Right atrium auricular region (tissue), 2 donors: ENCODE results near the gene IL13. TPM values are rescaled to one million over a fixed set of nuclear protein-coding genes. Genes with fewer than 3 reads are reported as not detected.

Experiments
- DNase-seq: peaks from one replicate; pipeline ENCODE4 v3.0.0-alpha.2; 2019; ENCODE audit warnings: low spot score
- H3K27ac ChIP-seq, 2 donors: fragments of 200-600 bp; sonication (generic); 1 replicate in 1 of 2; 2 replicates in 1 of 2; pipeline ENCODE4 v1.5.1; 2016 to 2019
- H3K27me3 ChIP-seq, 2 donors: fragments of 200-600 bp; sonication (generic); one replicate each; pipeline versions ENCODE4 v1.5.1 to v1.6.0; 2017 to 2019
- H3K36me3 ChIP-seq: fragments of 200-600 bp; sonication (generic); one replicate; pipeline ENCODE4 v1.5.1; 2016
- H3K4me1 ChIP-seq, 2 donors: fragments of 200-600 bp; sonication (generic); one replicate each; pipeline versions ENCODE4 v1.5.1 to v1.6.0; 2017 to 2019
- H3K4me3 ChIP-seq, 2 donors: fragments of 200-600 bp; sonication (generic); 1 replicate in 1 of 2; 2 replicates in 1 of 2; pipeline ENCODE4 v1.5.1; 2017 to 2019; ENCODE audit warnings: mild to moderate bottlenecking in 1 of 2, moderate library complexity in 1 of 2
- H3K9me3 ChIP-seq, 2 donors: fragments of 200-600 bp; sonication (generic); one replicate each; pipeline ENCODE4 v1.5.1; 2019
- total RNA-seq, 2 donors: library from RNA; depleted of rRNA; stranded (reverse); fragments of >200 nt; gene quantifications; one replicate each; pipeline ENCODE4 v1.1.0, GENCODE V29; 2016
- TF ChIP-seq, protein P1 (sequence below), 2 donors: fragments of 200-600 bp; sonication (generic); IDR thresholded peaks; one replicate each; pipeline ENCODE4 v1.5.1; 2019; ENCODE audit warnings: antibody characterized with exemption in 2 of 2

Gene IL13
- total RNA-seq, 2 donors from 2014 or later: not detected

GRCh38 chr5:132667309-132667708 lies 9.3 kb downstream of the IL13 start:
- Histone ChIP-seq H3K27me3 (no peaks in the 10 kb centered on the region), H3K27ac (no peak overlapping the region), H3K4me1 (no peaks in the 10 kb centered on the region), H3K36me3 (no peaks in the 10 kb centered on the region), H3K4me3 (no peak overlapping the region), H3K9me3 (no peaks in the 10 kb centered on the region)
- TF ChIP-seq, protein P1, sequence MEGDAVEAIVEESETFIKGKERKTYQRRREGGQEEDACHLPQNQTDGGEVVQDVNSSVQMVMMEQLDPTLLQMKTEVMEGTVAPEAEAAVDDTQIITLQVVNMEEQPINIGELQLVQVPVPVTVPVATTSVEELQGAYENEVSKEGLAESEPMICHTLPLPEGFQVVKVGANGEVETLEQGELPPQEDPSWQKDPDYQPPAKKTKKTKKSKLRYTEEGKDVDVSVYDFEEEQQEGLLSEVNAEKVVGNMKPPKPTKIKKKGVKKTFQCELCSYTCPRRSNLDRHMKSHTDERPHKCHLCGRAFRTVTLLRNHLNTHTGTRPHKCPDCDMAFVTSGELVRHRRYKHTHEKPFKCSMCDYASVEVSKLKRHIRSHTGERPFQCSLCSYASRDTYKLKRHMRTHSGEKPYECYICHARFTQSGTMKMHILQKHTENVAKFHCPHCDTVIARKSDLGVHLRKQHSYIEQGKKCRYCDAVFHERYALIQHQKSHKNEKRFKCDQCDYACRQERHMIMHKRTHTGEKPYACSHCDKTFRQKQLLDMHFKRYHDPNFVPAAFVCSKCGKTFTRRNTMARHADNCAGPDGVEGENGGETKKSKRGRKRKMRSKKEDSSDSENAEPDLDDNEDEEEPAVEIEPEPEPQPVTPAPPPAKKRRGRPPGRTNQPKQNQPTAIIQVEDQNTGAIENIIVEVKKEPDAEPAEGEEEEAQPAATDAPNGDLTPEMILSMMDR (IDR thresholded peaks at IDR 0.05): no peak
- no peak for DNase-seq

DNA sequence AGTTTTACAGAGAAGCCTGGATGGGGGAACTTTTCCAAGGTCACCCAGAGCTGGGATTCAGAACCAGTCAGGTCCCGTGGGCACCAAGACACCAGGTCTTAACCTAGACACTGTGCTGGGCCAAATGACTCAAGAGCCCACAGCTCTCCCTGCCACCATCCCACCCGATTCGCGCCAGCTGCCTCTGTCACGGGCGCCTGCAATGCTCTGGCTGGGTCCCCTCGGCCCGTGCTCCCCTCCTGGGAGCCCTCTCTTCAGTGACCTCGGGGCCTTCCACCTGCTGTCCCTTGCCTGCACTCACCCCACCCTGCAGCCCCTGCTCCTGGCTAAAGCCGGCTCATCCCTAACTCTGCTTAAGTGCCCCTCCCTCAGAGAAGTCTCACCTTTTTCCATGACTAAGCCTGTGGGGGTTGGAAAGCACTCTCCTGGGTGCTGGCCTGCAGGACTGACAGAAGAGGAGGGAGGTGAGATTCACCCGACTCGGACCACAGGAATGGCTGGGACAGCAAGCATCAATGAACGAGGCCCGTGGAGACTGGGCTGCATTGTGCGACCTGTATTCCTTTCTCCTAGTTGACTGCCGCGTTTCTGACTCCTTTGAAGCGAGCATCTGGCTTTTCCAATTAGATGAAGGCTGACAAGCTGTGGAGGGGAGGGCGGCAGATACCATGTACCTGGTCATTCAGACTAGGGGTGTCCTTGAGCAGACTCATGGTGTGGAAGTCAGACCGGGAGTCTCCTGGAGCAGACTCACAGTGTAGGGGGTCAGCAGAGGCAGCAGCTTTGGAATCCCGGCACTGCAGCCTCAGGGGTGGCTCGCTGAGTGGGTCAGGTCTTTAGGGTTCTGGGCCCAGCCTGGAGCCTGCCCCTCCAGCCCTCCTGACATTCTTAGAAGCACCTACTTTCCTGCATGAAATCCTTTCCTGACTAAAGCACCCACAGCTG lies 10.1 kb downstream of the IL13 start:
- no peaks in the 10 kb centered on the region for H3K36me3 ChIP-seq
- H3K9me3 ChIP-seq: no peaks in the 10 kb centered on the region
- no peaks in the 10 kb centered on the region for H3K27me3 ChIP-seq
- no peaks in the 10 kb centered on the region for H3K4me1 ChIP-seq
- H3K27ac ChIP-seq: no peak overlapping the region
- no peak overlapping the region for H3K4me3 ChIP-seq
- no peak for DNase-seq
- TF ChIP-seq, protein P1 (IDR thresholded peaks at IDR 0.05): no peak

- Histone ChIP-seq H3K36me3 (no peaks in the 10 kb centered on the region), H3K4me1 (no peaks in the 10 kb centered on the region), H3K4me3 (no peak overlapping the region), H3K27me3 (no peaks in the 10 kb centered on the region), H3K27ac (no peak overlapping the region), H3K9me3 (no peaks in the 10 kb centered on the region)
- no peak for DNase-seq
- TF ChIP-seq, protein P1 (IDR thresholded peaks at IDR 0.05): no peak
Measured at GRCh38 chr5:132668706-132669454, 10.9 kb downstream of the IL13 start.

DNA sequence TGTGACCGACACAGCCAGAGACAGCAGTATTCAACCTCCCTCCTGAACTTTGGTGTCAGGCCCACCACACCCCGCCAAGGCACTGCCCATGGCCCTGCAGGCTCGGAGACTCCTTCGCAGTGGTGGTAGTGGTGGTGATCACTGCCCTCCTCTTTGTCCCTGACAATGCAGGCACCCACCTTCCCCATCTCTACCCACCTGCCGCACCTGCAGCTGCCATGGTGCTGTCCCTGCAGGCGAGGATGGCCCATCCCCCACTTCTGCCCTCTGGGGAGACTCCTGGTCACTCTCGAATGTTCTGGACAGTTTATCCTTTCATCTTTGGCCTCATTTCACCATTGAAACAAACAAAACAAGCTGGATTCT lies 11.5 kb downstream of the IL13 start:
- Histone ChIP-seq H3K4me1 (no peaks in the 10 kb centered on the region), H3K4me3 (no peak overlapping the region), H3K9me3 (no peaks in the 10 kb centered on the region), H3K27ac (no peak overlapping the region), H3K36me3 (no peaks in the 10 kb centered on the region), H3K27me3 (no peaks in the 10 kb centered on the region)
- DNase-seq: no peak
- TF ChIP-seq, protein P1 (IDR thresholded peaks at IDR 0.05): no peak

DNA sequence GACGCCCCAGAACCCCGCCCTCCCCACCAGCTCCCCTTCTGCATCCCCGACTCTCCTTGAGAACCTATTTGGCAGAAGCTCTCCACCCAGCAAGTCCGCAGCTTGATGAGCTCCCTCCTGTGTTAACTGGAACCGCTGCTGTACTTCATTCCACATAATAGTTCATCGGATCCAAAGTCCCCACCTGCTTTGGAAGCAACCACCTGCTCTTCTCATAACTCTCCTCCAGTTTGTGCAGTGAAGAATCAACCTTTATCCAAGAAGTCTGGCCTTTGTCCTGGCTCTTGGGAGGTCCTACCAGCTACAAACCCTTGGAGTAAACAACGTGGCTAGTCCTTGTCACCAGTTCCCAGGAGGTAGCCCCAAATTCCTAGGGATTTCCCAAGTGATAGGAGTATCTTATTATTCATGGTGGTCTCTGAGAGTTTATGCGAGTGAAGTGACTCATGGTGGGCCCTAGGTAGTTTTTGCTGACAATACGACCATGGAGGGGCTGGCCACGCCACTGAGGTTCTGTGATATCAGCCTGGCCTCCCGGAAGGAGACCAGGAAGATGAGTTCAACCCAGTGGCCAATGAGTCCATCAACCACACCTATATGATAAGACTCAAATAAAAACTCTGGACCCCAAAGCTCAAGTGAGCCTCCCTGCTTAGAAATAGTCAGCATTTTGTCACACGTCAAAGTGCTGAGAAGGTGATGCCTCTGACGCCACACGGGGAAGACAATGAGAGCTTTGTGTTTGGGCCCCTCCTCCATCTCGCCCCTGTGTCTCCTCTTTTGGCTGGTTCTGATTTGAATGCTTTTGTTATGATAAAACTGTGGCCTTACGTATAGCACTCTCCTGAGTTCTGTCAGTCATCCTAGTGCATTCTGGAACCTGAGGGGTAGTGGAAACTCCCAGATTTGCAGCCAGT lies 12.3 kb downstream of the IL13 start:
- H3K4me1 ChIP-seq: peaks cover 0 to 3% of the 10 kb centered on the region in 2 donors
- H3K27me3 ChIP-seq: no peaks in the 10 kb centered on the region
- no peak overlapping the region for H3K27ac ChIP-seq
- TF ChIP-seq, protein P1 (IDR thresholded peaks at IDR 0.05): no peak
- H3K36me3 ChIP-seq: no peaks in the 10 kb centered on the region
- no peak overlapping the region for H3K4me3 ChIP-seq
- no peaks in the 10 kb centered on the region for H3K9me3 ChIP-seq
- DNase-seq: no peak
